Right kidney (tissue), 1 donor: ENCODE results near the gene KCNQ1.

Source experiments
- DNase-seq: peaks from one replicate; pipeline ENCODE4 v3.0.0-alpha.2; 2016

Gene KCNQ1

GRCh38 chr11:2460540-2461252, 15.9 kb downstream of the KCNQ1 start:
- no peak for DNase-seq

GRCh38 chr11:2461253-2461955, 16.6 kb downstream of the KCNQ1 start:
- no peak for DNase-seq

- DNase-seq, result no peak
Measured at GRCh38 chr11:2461956-2462542, 17.2 kb downstream of the KCNQ1 start.

GRCh38 chr11:2462543-2462985, 17.8 kb downstream of the KCNQ1 start:
- DNase-seq, result no peak

- DNase-seq, result no peak
Measured at GRCh38 chr11:2462986-2463765, 18.4 kb downstream of the KCNQ1 start.

- no peak for DNase-seq
Measured at GRCh38 chr11:2463766-2464277, 19.0 kb downstream of the KCNQ1 start.

- DNase-seq, result no peak
Measured at GRCh38 chr11:2464451-2465165, 19.8 kb downstream of the KCNQ1 start.

- DNase-seq, result no peak
Measured at GRCh38 chr11:2465202-2466068, 20.6 kb downstream of the KCNQ1 start.

- DNase-seq, result no peak
Measured at GRCh38 chr11:2466069-2466801, 21.4 kb downstream of the KCNQ1 start.

- no peak for DNase-seq
Measured at GRCh38 chr11:2466869-2467694, 22.3 kb downstream of the KCNQ1 start.

GRCh38 chr11:2467695-2468055, 22.9 kb downstream of the KCNQ1 start:
- DNase-seq, result no peak

GRCh38 chr11:2468363-2469235, 23.8 kb downstream of the KCNQ1 start:
- no peak for DNase-seq

- no peak for DNase-seq
Measured at GRCh38 chr11:2470495-2470894, 25.7 kb downstream of the KCNQ1 start.

GRCh38 chr11:2471048-2471803, 26.4 kb downstream of the KCNQ1 start:
- no peak for DNase-seq

- no peak for DNase-seq
Measured at GRCh38 chr11:2471804-2472096, 26.9 kb downstream of the KCNQ1 start.

GRCh38 chr11:2472428-2473186, 27.8 kb downstream of the KCNQ1 start:
- no peak for DNase-seq
